Osteoblast (primary cell): ENCODE measurements around the gene OR11H6. TPM values are rescaled to one million over a fixed set of nuclear protein-coding genes. Genes with fewer than 3 reads are reported as not detected.

Experiments used
- DNase-seq: peaks from one replicate; pipeline ENCODE4 v3.0.0; 2011; ENCODE audit warnings: low spot score, mixed read lengths; ENCODE audit not compliant: insufficient read length; ENCODE audit errors: missing footprints
- H2AFZ ChIP-seq: 2 replicates; pipeline ENCODE4 v1.6.0; 2011; ENCODE audit warnings: mild to moderate bottlenecking, low read length
- H3K27ac ChIP-seq: 2 replicates; pipeline ENCODE4 v1.5.1; 2011; ENCODE audit warnings: mild to moderate bottlenecking, low read depth, low read length, moderate library complexity
- H3K27me3 ChIP-seq: 2 replicates; pipeline ENCODE4 v1.6.0; 2012; ENCODE audit warnings: mild to moderate bottlenecking, control low read depth, inconsistent platforms, low read length, moderate library complexity; ENCODE audit not compliant: insufficient read depth
- H3K36me3 ChIP-seq: 2 replicates; pipeline ENCODE4 v1.5.1; 2011; ENCODE audit warnings: mild to moderate bottlenecking, low read length, control low read depth, moderate library complexity; ENCODE audit not compliant: insufficient read depth
- H3K4me1 ChIP-seq: 2 replicates; pipeline ENCODE4 v1.5.1; 2011; ENCODE audit warnings: mild to moderate bottlenecking, low read length, control low read depth, moderate library complexity; ENCODE audit not compliant: insufficient read depth
- H3K4me2 ChIP-seq: 2 replicates; pipeline ENCODE4 v1.6.0; 2011; ENCODE audit warnings: mild to moderate bottlenecking, low read length; ENCODE audit not compliant: insufficient read depth
- H3K4me3 ChIP-seq: fragments of 200-600 bp; sonication (generic); 3 replicates; pipeline ENCODE4 v1.5.1; 2012; ENCODE audit warnings: mild to moderate bottlenecking, low read length, inconsistent platforms; ENCODE audit not compliant: insufficient read depth
- H3K79me2 ChIP-seq: 2 replicates; pipeline ENCODE4 v1.6.0; 2012; ENCODE audit warnings: mild to moderate bottlenecking, low read length, control low read depth, inconsistent platforms; ENCODE audit not compliant: insufficient read depth
- H3K9me3 ChIP-seq: 2 replicates; pipeline ENCODE4 v1.5.1; 2011; ENCODE audit warnings: low read depth, low read length, control low read depth
- H4K20me1 ChIP-seq: 2 replicates; pipeline ENCODE4 v1.6.0; 2012; ENCODE audit warnings: mild to moderate bottlenecking, low read length, control low read depth; ENCODE audit not compliant: insufficient read depth
- CTCF ChIP-seq: IDR thresholded peaks from 2 replicates; pipeline ENCODE4 v1.5.1; 2011; ENCODE audit warnings: mild to moderate bottlenecking, low read depth, low read length, moderate library complexity; ENCODE audit errors: extremely low read depth
- small RNA-seq: library from RNA; depleted of rRNA; stranded (forward); fragments of <200 nt; gene quantifications from one replicate; pipeline ENCODE3, GENCODE V24; 2012
- total RNA-seq: library from RNA; depleted of rRNA; stranded (reverse); fragments of >200 nt; gene quantifications from 2 replicates; pipeline ENCODE4 v1.2.3, GENCODE V29; 2012

Gene OR11H6
- total RNA-seq, 1 donor = not detected

GRCh38 chr14:20274062-20274461, 50.6 kb downstream of the OR11H6 start:
- no peaks in the 10 kb centered on the region for H3K79me2 ChIP-seq
- H3K4me2 ChIP-seq = no peak overlapping the region
- H3K4me1 ChIP-seq = no peaks in the 10 kb centered on the region
- TF ChIP-seq CTCF = no peak
- H3K27ac ChIP-seq = no peak overlapping the region
- H4K20me1 ChIP-seq = no peaks in the 10 kb centered on the region
- no peaks in the 10 kb centered on the region for H3K36me3 ChIP-seq
- no peaks in the 10 kb centered on the region for H3K27me3 ChIP-seq
- no peaks in the 10 kb centered on the region for H3K9me3 ChIP-seq
- no peak overlapping the region for H3K4me3 ChIP-seq
- no peak overlapping the region for H2AFZ ChIP-seq
- DNase-seq = no peak

Small RNAs within 50 kb of the gene (small RNA-seq; reads per million reads assigned to genes)
- not detected for gene GTF2IP22

Other genes starting within 250 kb of the OR11H6 start
- not detected in 2 replicates for gene OR4K15, start 248.1 kb upstream of the OR11H6 start, total RNA-seq
- not detected in 2 replicates for gene OR4Q2, start 221.5 kb upstream of the OR11H6 start, total RNA-seq
- not detected in 2 replicates for gene OR4K14, start 204.4 kb upstream of the OR11H6 start, total RNA-seq
- not detected in 2 replicates for gene OR4K13, start 187.7 kb upstream of the OR11H6 start, total RNA-seq
- gene OR4L1, start 163.7 kb upstream of the OR11H6 start, total RNA-seq = not detected in 2 replicates
- not detected in 2 replicates for gene OR4K17, start 113.0 kb upstream of the OR11H6 start, total RNA-seq
- not detected in 2 replicates for gene OR4N5, start 84.9 kb upstream of the OR11H6 start, total RNA-seq
- gene OR11G2, start 32.8 kb upstream of the OR11H6 start, total RNA-seq = not detected in 2 replicates
- gene OR11H7, start 5.3 kb downstream of the OR11H6 start, total RNA-seq = not detected in 2 replicates
- gene OR11H4, start 15.6 kb downstream of the OR11H6 start, total RNA-seq = not detected in 2 replicates
- gene TTC5, start 82.2 kb downstream of the OR11H6 start, total RNA-seq = 17.7 and 18.5 TPM in 2 replicates
- 42.7 and 45.4 TPM in 2 replicates for gene CCNB1IP1, start 109.6 kb downstream of the OR11H6 start, total RNA-seq
- gene PARP2, start 119.9 kb downstream of the OR11H6 start, total RNA-seq = 5.8 and 8.0 TPM in 2 replicates
- gene TEP1, start 189.8 kb downstream of the OR11H6 start, total RNA-seq = 25.6 and 33.3 TPM in 2 replicates
- gene KLHL33, start 212.5 kb downstream of the OR11H6 start, total RNA-seq = 0.36 and 0.59 TPM in 2 replicates
- gene OSGEP, start 231.1 kb downstream of the OR11H6 start, total RNA-seq = 36.8 and 47.8 TPM in 2 replicates
- 66.0 and 74.9 TPM in 2 replicates for gene APEX1, start 231.5 kb downstream of the OR11H6 start, total RNA-seq
- 41.0 and 46.3 TPM in 2 replicates for gene PIP4P1, start 237.7 kb downstream of the OR11H6 start, total RNA-seq
- 27.7 and 29.7 TPM in 2 replicates for gene PNP, start 245.7 kb downstream of the OR11H6 start, total RNA-seq